OCI-M2 (cell line): Measurements from ENCODE around the gene ZNF565.
"Not testable (repeated sequence)": the region's sequence is repeated elsewhere in the genome, so short reads cannot be mapped to it uniquely, and the experiment has no call there.

Experiments
- DNase-seq: peaks from one replicate; lab custom pipeline; 2025; ENCODE audit not compliant: unreplicated experiment; lab: John Stamatoyannopoulos, UW

ZNF565 gene

GRCh38 chr19:36214386-36215275 lies at the start of gene ZNF565, which contains the start of gene ZNF146:
ZNF565 (minus strand) TSS chr19:36214665; CDS start chr19:36201985, 12,680 bp downstream.
ZNF146 (plus strand) TSS chr19:36215106; CDS start chr19:36236441, 21,335 bp downstream.
- peak; percentile 100 for DNase-seq

GRCh38 chr19:36259211-36259610 lies 44.7 kb upstream of the ZNF565 start:
- DNase-seq, result no peak

- DNase-seq, result no peak
Observed at GRCh38 chr19:36258028-36258875, 43.8 kb upstream of the ZNF565 start.

- DNase-seq, result no peak
Observed at GRCh38 chr19:36257520-36257876, 43.0 kb upstream of the ZNF565 start.

- no peak for DNase-seq
Observed at GRCh38 chr19:36256853-36257519, 42.5 kb upstream of the ZNF565 start.

- DNase-seq, result no peak
Observed at GRCh38 chr19:36256064-36256463, 41.6 kb upstream of the ZNF565 start.

- no peak for DNase-seq
Observed at GRCh38 chr19:36255316-36255715, 40.9 kb upstream of the ZNF565 start.

GRCh38 chr19:36254848-36255247 lies 40.4 kb upstream of the ZNF565 start:
- DNase-seq, result no peak

GRCh38 chr19:36252047-36252446 lies 37.6 kb upstream of the ZNF565 start:
- DNase-seq, result no peak

GRCh38 chr19:36246006-36246481 lies 31.6 kb upstream of the ZNF565 start:
- no peak for DNase-seq

GRCh38 chr19:36245210-36246005 lies 30.9 kb upstream of the ZNF565 start:
- DNase-seq, result no peak

GRCh38 chr19:36244066-36244465 lies 29.6 kb upstream of the ZNF565 start:
- no peak for DNase-seq

- DNase-seq, result no peak
Observed at GRCh38 chr19:36236946-36237310, 22.5 kb upstream of the ZNF565 start.

GRCh38 chr19:36236304-36236945 lies 22.0 kb upstream of the ZNF565 start:
- no peak for DNase-seq

- DNase-seq, result not testable (repeated sequence)
Observed at GRCh38 chr19:36233626-36234025, 19.2 kb upstream of the ZNF565 start.

GRCh38 chr19:36225219-36225892 lies 10.9 kb upstream of the ZNF565 start:
- DNase-seq, result no peak

- no peak for DNase-seq
Observed at GRCh38 chr19:36222503-36222902, 8.0 kb upstream of the ZNF565 start.

GRCh38 chr19:36221474-36221873 lies 7.0 kb upstream of the ZNF565 start:
- no peak for DNase-seq
